Spleen (tissue), 11 donors: Measurements from ENCODE around the gene FCRL6. TPM values are rescaled to one million over a fixed set of nuclear protein-coding genes. Genes with fewer than 3 reads are reported as not detected.

Experiments used
- DNase-seq: peaks from one replicate; pipeline ENCODE4 v3.0.0-alpha.2; 2020
- H3K27ac ChIP-seq, 8 donors: fragments of 200-600 bp; sonication (generic) in 7 of 8; 1 replicate in 4 of 8; 2 replicates in 4 of 8; pipeline versions ENCODE4 v1.5.0 to v1.8.0; 2016 to 2021; ENCODE audit warnings: inconsistent platforms in 4 of 8, mild to moderate bottlenecking in 4 of 8, moderate library complexity in 1 of 8
- H3K27me3 ChIP-seq, 7 donors: fragments of 200-600 bp; sonication (generic) in 6 of 7; replicated peaks in 1 of 7; 1 replicate in 4 of 7; 2 replicates in 3 of 7; pipeline versions ENCODE4 v1.5.0 to v1.8.0; 2016 to 2021; ENCODE audit warnings: inconsistent platforms in 3 of 7, mild to moderate bottlenecking in 1 of 7
- H3K36me3 ChIP-seq, 6 donors: fragments of 200-600 bp; sonication (generic) in 5 of 6; 1 replicate in 4 of 6; 2 replicates in 2 of 6; pipeline versions ENCODE4 v1.5.0 to v1.8.0; 2016 to 2021; ENCODE audit warnings: inconsistent platforms in 2 of 6
- H3K4me1 ChIP-seq, 6 donors: fragments of 200-600 bp; sonication (generic) in 5 of 6; 1 replicate in 3 of 6; 2 replicates in 3 of 6; pipeline versions ENCODE4 v1.5.0 to v1.8.0; 2016 to 2021; ENCODE audit warnings: inconsistent platforms in 3 of 6
- H3K4me3 ChIP-seq, 8 donors: fragments of 200-600 bp; sonication (generic) in 7 of 8; 1 replicate in 4 of 8; 2 replicates in 4 of 8; pipeline versions ENCODE4 v1.5.0 to v1.8.0; 2016 to 2021; ENCODE audit warnings: inconsistent platforms in 4 of 8, mild to moderate bottlenecking in 4 of 8, moderate library complexity in 2 of 8
- H3K9me3 ChIP-seq, 8 donors: fragments of 200-600 bp; sonication (generic) in 7 of 8; 1 replicate in 4 of 8; 2 replicates in 4 of 8; pipeline versions ENCODE4 v1.5.0 to v1.8.0; 2016 to 2021; ENCODE audit warnings: inconsistent platforms in 4 of 8
- CTCF ChIP-seq, 11 experiments: fragments of 200-600 bp in 7 of 11; fragments of 450-650 bp in 4 of 11; sonication (generic) in 4 of 11; IDR thresholded peaks in 8 of 11; conservative IDR thresholded peaks in 3 of 11; 1 replicate in 7 of 11; 2 replicates in 4 of 11; pipeline versions ENCODE4 v1.4.0 to v1.8.0; 2016 to 2021; ENCODE audit warnings: antibody characterized with exemption in 11 of 11, inconsistent platforms in 4 of 11, mild to moderate bottlenecking in 1 of 11
- POLR2A ChIP-seq, 3 donors: fragments of 450-650 bp; IDR thresholded peaks; one replicate each; pipeline ENCODE4 v1.5.1; 2017; ENCODE audit warnings: antibody characterized with exemption in 3 of 3, mild to moderate bottlenecking in 1 of 3
- POLR2AphosphoS5 ChIP-seq, 3 donors: sonication (generic); formaldehyde crosslinking; IDR thresholded peaks; one replicate each; pipeline ENCODE4 v1.5.1; 2017; ENCODE audit warnings: antibody characterized with exemption in 3 of 3
- WGBS, 5 donors: extraction: QIAGEN DNeasy Blood & Tissue Kit in 3 of 5; methylation state at CpG; one replicate each; pipeline versions ENCODE4 v1.1.5 to v1.1.7; 2013 to 2018; 5-methylcytosine and 5-hydroxymethylcytosine counted together
- intact Hi-C: fragments of 100-400 bp; cut with DNase I; formaldehyde crosslinking; loops from one replicate; pipeline ENCODE4 v1.15.0; 2023; ENCODE audit warnings: low total_unique reads
- polyA plus RNA-seq, 3 donors: library from polyadenylated mRNA; stranded (reverse); fragments of 200-250 nt; gene quantifications; one replicate each; pipeline ENCODE4 v1.2.1, GENCODE V29; 2013
- total RNA-seq, 7 donors: library from RNA; depleted of rRNA in 3 of 7; stranded (reverse); fragments of >200 nt in 3 of 7; fragmentation: NEBNext Ultra II Directional in 4 of 7; extraction: Animal tissue kit (Norgen Biotek cat#: 25700) in 4 of 7; gene quantifications; one replicate each; pipeline versions ENCODE4 v1.1.0 to v1.2.1, GENCODE V29; 2016 to 2021
- donor health status: healthy with polysubstance abuse.
- donor health status: DM: no; HTN: no; CAD: no; lungs with moderate emphysema.
- donor health status: DM: no; HTN: no; CAD: no.
- donor health status: Bipolar disorder and iron deficiency.
- donor health status: healthy.
- donor health status: DM: no; HTN: no; CAD: no.
- donor health status: DM: yes; HTN: yes; CAD: no.

The FCRL6 gene
- total and polyA plus RNA-seq, 10 donors, result 0.52 to 24.4 (median 13.3) TPM

GRCh38 chr1:159831412-159832141 is 29.4 kb downstream of the FCRL6 start:
- Histone ChIP-seq H3K9me3 (no peaks in the 10 kb centered on the region), H3K4me3 (no peak overlapping the region), H3K27me3 (no peaks in the 10 kb centered on the region), H3K36me3 (peaks cover 0 to 35% (median 1%) of the 10 kb centered on the region in 6 donors), H3K27ac (no peak overlapping the region), H3K4me1 (peaks cover 11 to 39% (median 35%) of the 10 kb centered on the region in 6 donors)
- DNase-seq, result no peak
- TF ChIP-seq POLR2AphosphoS5 (IDR thresholded peaks at IDR 0.05), result no peak
- TF ChIP-seq CTCF (IDR thresholded peaks at IDR 0.05 in 8 of 11, conservative IDR thresholded peaks at IDR 0.05 in 3 of 11), result no peak
- TF ChIP-seq POLR2A (IDR thresholded peaks at IDR 0.05), result no peak
- intact Hi-C loops, result no loop called here
- 75 to 85% (median 85%) methylated on average over 7 of the region's 7 CpGs for WGBS, 5 donors

GRCh38 chr1:159832309-159832708 is 30.1 kb downstream of the FCRL6 start:
- no peak for DNase-seq
- H3K4me3 ChIP-seq, result no peak overlapping the region
- peaks cover 0 to 42% (median 1%) of the 10 kb centered on the region in 6 donors for H3K36me3 ChIP-seq
- WGBS, 5 donors, result 91 to 95% (median 94%) methylated on average over 2 of the region's 2 CpGs
- TF ChIP-seq CTCF (IDR thresholded peaks at IDR 0.05 in 8 of 11, conservative IDR thresholded peaks at IDR 0.05 in 3 of 11) (no peak), POLR2AphosphoS5 (IDR thresholded peaks at IDR 0.05) (no peak), POLR2A (IDR thresholded peaks at IDR 0.05) (no peak)
- no peaks in the 10 kb centered on the region for H3K9me3 ChIP-seq
- no peak overlapping the region for H3K27ac ChIP-seq
- peaks cover 7 to 32% (median 28%) of the 10 kb centered on the region in 6 donors for H3K4me1 ChIP-seq
- H3K27me3 ChIP-seq, result no peaks in the 10 kb centered on the region
- intact Hi-C loops, result no loop called here

- peaks cover 0 to 1% (median under 1%) of the 10 kb centered on the region in 6 donors for H3K4me1 ChIP-seq
- H3K9me3 ChIP-seq, result no peaks in the 10 kb centered on the region
- H3K27me3 ChIP-seq, result no peaks in the 10 kb centered on the region
- TF ChIP-seq POLR2A (IDR thresholded peaks at IDR 0.05) (no peak), CTCF (IDR thresholded peaks at IDR 0.05 in 8 of 11, conservative IDR thresholded peaks at IDR 0.05 in 3 of 11) (no peak)
- intact Hi-C loops, result no loop called here
- no peak for DNase-seq
- H3K27ac ChIP-seq, result no peak overlapping the region
- no peak overlapping the region for H3K4me3 ChIP-seq
- 40 to 64% (median 58%) methylated on average over 3 of the region's 3 CpGs for WGBS, 5 donors
- peaks cover 0 to 48% (median 1%) of the 10 kb centered on the region in 6 donors for H3K36me3 ChIP-seq
These were observed 33.2 kb downstream of the FCRL6 start for GRCh38 chr1:159835356-159835755.

- Histone ChIP-seq H3K9me3 (no peaks in the 10 kb centered on the region), H3K4me3 (no peak overlapping the region), H3K27me3 (no peaks in the 10 kb centered on the region), H3K4me1 (no peaks in the 10 kb centered on the region), H3K36me3 (peaks cover 0 to 48% (median 1%) of the 10 kb centered on the region in 6 donors), H3K27ac (no peak overlapping the region)
- WGBS, 5 donors, result 69 to 87% (median 73%) methylated on average over 8 of the region's 8 CpGs
- intact Hi-C loops, result no loop called here
- no peak for DNase-seq
- TF ChIP-seq POLR2A (IDR thresholded peaks at IDR 0.05) (no peak), CTCF (IDR thresholded peaks at IDR 0.05 in 8 of 11, conservative IDR thresholded peaks at IDR 0.05 in 3 of 11) (peak in 1 of 11 experiments; percentile 12)
These were observed 33.8 kb downstream of the FCRL6 start for GRCh38 chr1:159835862-159836525.
